LHCN-M2 (cell line): ENCODE data around the gene UNK. TPM values are rescaled to one million over a fixed set of nuclear protein-coding genes. Genes with fewer than 3 reads are reported as not detected.
A peak's percentile ranks its signal among the peaks of the same experiment; 100 is the strongest.
"Not testable (repeated sequence)": the region's sequence is repeated elsewhere in the genome, so short reads cannot be mapped to it uniquely, and the experiment has no call there.

Experiments
- DNase-seq: peaks from one replicate; pipeline ENCODE4 v3.0.0-alpha.2; 2012; ENCODE audit warnings: low read depth
- total RNA-seq: library from RNA; depleted of rRNA; stranded (reverse); fragments of >200 nt; gene quantifications from 2 replicates; pipeline ENCODE4 v1.2.3, GENCODE V29; 2014

The UNK gene
- total RNA-seq, 1 experiment from 2014 or later, result 18.8 TPM

- DNase-seq, result no peak
Observed at GRCh38 chr17:75847614-75848522, 63.3 kb downstream of the UNK start.

GRCh38 chr17:75848523-75849278, 64.1 kb downstream of the UNK start:
- DNase-seq, result no peak

GRCh38 chr17:75849279-75849646, 64.7 kb downstream of the UNK start:
- DNase-seq, result no peak

DNA sequence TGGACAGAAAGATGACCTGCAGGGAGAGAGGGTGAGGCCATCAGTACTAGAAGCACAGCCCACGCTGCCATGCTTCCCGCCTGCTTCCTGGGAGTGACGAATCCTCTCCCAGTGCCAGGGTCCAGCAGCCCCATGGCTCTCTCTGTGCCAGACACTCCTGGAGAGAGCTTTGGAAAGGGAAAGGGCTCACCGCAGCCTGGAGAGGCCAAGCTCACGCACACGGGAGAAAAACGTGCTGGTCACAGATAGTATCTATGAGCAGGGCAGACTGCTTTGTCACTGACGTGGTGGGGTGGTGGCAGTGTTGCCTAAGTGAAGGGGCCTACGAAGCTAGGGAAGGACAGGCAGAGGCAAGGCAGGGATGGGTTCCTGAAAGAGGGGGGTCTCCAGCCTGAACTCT, 65.1 kb downstream of the UNK start:
- no peak for DNase-seq

DNA sequence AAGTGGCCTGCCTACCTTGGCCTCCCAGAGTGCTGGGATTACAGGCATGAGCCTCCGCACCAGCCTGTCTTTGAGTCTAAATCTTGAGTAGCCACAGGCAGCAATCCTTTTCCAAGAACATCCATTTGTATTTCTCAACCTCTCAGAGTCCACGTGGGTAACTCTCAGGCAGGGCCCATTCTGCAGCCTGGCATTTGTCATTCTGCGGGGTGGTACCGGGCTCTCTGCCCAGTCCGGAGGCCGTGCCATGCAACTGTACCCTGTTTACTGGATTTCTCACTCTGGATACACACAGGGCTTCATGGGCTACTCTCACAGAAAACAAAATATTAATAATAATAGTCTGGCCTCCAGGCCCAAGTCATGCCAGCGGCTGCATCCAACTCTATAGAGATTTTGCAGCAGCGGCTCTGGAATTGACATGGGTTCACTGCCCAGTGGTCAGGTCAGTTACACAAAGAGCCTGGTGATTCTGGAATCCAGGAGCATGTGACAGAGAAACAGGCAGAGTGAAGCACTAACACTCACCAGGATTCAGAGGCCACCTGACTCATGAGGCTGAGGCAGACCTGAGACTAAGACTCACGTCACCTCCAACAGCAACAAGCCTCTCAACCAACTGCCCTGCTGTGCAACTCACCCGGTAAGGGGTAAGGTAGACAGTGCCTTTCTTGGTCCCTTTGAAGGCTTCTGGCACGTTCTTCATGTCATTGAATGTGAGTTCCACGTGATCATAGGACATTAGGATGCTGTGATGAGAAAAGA, 66.5 kb downstream of the UNK start:
- DNase-seq, result no peak

- not testable (repeated sequence) for DNase-seq
Observed at GRCh38 chr17:75851693-75851991, 67.0 kb downstream of the UNK start.

DNA sequence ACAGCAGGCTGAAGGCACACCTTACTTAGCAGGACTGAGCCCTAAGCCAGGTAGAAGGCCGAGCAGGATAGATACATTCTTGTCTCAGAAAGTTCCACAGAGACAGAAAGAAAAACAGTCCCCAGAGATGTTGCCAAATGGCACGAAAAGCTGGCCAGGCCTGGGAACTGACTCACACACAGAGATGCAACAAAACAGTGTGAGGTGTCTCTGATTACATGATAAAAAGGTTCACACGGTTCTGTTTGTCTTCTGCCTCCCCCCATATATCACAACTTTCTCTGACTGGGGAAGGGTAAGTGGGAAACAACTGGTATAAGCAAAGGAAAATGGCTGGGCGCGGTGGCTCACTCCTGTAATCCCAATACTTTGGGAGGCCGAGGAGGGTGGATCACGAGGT, 68.8 kb downstream of the UNK start:
- peak; percentile 71 for DNase-seq

DNA sequence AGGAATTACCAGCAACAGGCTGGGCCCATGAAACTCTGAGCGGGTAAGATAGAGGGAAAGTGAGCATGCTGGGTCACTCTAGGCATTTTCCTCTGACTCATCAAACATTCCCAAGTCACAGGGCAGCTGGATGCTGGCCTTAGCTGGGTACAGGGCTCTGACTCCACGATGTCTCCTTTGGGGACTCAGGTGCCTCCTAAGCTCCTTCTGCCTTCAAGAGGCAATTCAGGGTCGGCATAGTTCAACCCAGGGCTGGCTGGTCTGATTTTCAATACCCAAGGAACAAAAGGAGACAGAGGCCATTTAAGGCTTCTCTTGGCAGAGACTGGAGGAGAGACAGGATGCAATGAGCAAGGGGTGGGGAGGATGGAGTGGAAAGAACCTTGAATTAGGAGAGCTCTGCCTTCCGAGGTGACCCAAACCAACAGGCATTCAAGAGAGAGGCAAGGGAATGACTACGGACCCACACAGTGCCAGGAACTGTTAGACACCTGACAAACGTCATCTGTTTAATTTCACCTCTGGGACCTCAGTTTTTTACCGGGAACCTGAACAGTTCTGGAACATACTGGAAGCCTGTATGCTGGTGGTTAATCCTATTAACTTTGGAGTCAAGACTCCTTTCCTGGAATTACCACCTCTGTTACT, 69.6 kb downstream of the UNK start:
- DNase-seq, result peak; percentile 77

GRCh38 chr17:75854881-75855309, 70.3 kb downstream of the UNK start:
- no peak for DNase-seq

- DNase-seq, result peak; percentile 100
Observed at GRCh38 chr17:75855310-75856061, 70.9 kb downstream of the UNK start, which contains the start of gene WBP2. WBP2 (minus strand) TSS chr17:75855335; CDS start chr17:75855297, 38 bp downstream.

GRCh38 chr17:75856062-75856756, 71.6 kb downstream of the UNK start:
- no peak for DNase-seq

DNA sequence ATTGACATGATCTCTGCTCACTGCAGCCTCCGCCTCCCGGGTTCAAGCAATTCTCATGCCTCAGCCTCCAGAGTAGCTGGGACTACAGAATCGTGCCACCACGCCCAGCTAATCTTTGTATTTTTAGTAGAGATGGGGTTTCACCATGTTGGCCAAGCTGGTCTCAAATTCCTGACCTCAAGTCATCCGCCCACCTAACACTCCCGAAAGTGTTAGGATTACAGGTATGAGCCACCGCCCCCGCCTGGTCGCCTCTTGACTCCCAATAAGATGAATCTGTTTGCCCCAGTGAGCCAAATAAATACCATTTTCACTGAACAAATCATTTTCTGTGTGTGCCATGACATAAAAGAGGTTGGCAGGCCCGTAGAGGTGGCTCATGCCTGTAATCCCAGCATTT, 74.8 kb downstream of the UNK start:
- DNase-seq, result not testable (repeated sequence)

GRCh38 chr17:75861927-75862317, 77.3 kb downstream of the UNK start:
- no peak for DNase-seq

GRCh38 chr17:75864448-75864871, 79.9 kb downstream of the UNK start:
- DNase-seq, result peak; percentile 69

DNA sequence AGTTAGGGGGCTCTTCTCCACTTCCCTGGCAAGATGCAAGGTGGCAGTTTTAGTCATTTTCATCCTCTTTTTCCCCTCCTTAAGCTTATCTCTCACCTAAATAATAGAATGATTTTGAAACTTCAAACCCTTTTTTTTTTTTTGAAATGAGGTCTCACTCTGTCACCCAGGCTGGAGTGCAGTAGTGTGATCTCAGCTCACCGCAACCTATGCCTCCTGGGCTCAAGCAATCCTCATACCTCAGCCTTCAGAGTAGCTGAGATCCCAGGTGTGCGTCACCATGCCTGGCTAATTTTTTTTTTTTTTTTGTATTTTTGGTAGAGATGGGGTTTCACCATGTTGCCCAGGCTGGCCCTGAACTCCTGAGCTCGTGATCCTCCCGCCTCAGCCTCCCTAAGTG, 80.3 kb downstream of the UNK start:
- not testable (repeated sequence) for DNase-seq

- DNase-seq, result not testable (repeated sequence)
Observed at GRCh38 chr17:75865404-75866188, 81.0 kb downstream of the UNK start.

- not testable (repeated sequence) for DNase-seq
Observed at GRCh38 chr17:75868730-75869281, 84.2 kb downstream of the UNK start.

DNA sequence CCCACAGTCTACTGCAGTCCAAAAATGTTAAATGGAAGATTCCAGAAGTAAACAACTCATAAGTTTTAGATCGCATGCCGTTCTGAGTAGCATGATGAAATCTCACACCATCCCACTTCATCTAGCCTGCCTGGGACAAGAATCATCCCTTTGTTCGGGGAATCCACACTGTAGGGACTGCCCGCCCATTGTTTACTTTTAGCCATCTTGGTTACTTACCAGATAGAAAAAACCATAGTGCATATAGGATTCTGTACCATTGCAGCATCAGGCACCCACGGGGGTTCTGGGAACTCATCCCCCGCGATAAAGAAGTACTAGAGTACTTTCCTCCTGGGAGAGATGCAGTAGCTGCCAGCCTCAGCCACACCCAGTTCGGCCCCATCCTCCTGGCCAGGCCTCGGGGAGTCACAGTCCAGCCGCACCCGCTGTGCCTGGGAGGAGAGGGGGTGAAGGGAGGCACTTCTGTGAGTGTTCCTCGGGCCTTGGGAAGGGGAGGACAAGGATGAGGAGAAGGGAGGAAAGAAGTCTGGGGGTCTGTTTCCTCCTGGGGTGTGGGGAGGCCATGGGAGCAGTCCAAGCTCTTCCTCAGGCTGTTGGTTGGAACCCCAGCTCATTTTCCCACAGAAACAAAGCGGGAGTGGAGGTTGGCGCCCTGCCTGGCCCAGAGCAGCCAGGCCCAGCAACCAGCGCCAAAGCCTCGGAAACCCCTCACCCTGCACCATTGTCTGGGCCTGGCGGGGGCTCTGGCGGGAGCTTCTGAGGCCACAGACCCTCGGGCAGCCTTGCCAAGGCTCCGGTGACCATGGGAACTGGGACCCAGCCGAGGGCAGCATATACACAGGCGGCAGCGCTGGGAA, 84.9 kb downstream of the UNK start:
- no peak for DNase-seq
